Left ventricle myocardium inferior (tissue), 1 donor: ENCODE data around the gene ZIC4. TPM values are rescaled to one million over a fixed set of nuclear protein-coding genes. Genes with fewer than 3 reads are reported as not detected.

Source experiments
- DNase-seq: peaks from one replicate; pipeline ENCODE4 v3.0.0-alpha.2; 2020
- H3K27ac ChIP-seq: fragments of 200-600 bp; replicated peaks from 2 replicates; pipeline ENCODE4 v1.8.0; 2021
- H3K27me3 ChIP-seq: fragments of 200-600 bp; 2 replicates; pipeline ENCODE4 v1.8.0; 2021; ENCODE audit warnings: low read depth
- H3K36me3 ChIP-seq: fragments of 200-600 bp; 2 replicates; pipeline ENCODE4 v1.8.0; 2021
- H3K4me1 ChIP-seq: fragments of 200-600 bp; 2 replicates; pipeline ENCODE4 v1.8.0; 2021
- H3K4me3 ChIP-seq: fragments of 200-600 bp; 2 replicates; pipeline ENCODE4 v1.8.0; 2021; ENCODE audit warnings: mild to moderate bottlenecking, moderate library complexity
- H3K9me3 ChIP-seq: fragments of 200-600 bp; replicated peaks from 2 replicates; pipeline ENCODE4 v1.8.0; 2021
- CTCF ChIP-seq: fragments of 200-600 bp; IDR thresholded peaks from 2 replicates; pipeline ENCODE4 v1.8.0; 2021; ENCODE audit warnings: antibody characterized with exemption, mild to moderate bottlenecking, borderline replicate concordance
- intact Hi-C: fragments of 100-400 bp; cut with micrococcal nuclease; formaldehyde crosslinking; loops from one replicate; pipeline ENCODE4 v1.11.0; 2022
- total RNA-seq: library from RNA; stranded (reverse); fragmentation: NEBNext Ultra II Directional; extraction: Animal tissue kit (Norgen Biotek cat#: 25700); gene quantifications from one replicate; pipeline ENCODE4 v1.2.1, GENCODE V29; 2021
- donor health status: DM: no; HTN: yes; CAD: no; lungs with severe emphysema.

ZIC4 gene
- total RNA-seq, 1 donor from 2014 or later = not detected

DNA sequence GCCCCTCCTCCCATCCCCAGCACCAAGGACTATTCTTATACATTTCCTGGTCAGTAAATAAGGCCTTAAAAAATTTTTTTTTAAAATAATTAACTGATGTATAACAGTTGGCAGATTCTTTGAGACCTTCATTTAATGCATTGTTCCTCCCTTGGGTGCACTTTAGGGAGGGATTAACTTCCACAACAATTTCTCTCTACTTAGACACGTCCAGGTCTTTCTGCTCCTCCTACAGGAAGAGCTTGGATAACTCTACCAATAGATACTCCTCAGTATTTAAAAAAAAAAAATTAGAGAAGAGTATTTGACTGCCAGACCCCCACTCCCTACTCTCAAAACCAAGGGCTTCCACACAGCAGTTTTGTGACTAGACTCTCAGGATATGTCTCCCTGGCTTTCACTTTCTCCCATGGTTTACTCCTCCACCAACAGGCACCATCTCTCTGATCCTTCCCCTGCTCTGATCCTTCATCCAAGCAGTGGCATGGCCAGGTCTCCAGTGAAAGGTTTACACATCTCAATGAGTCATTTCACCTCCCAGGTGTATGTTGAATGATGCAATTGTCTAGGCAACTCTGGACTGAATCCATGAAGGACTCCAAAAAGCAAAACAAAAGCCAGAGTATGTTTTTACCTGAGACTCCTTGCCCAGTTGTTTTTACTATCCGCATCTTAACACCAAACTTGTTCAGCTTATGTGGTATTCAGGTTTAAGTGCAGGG lies 7.4 kb downstream of the ZIC4 start:
- intact Hi-C loops = no loop called here
- Histone ChIP-seq H3K4me3 (no peak overlapping the region), H3K4me1 (peaks cover 16% of the 10 kb centered on the region), H3K27ac (no peak overlapping the region), H3K36me3 (no peaks in the 10 kb centered on the region), H3K27me3 (peaks cover 100% of the 10 kb centered on the region), H3K9me3 (no peaks in the 10 kb centered on the region)
- no peak for DNase-seq
- no peak for TF ChIP-seq CTCF

GRCh38 chr3:147397875-147398812 lies 8.2 kb downstream of the ZIC4 start:
- Histone ChIP-seq H3K36me3 (no peaks in the 10 kb centered on the region), H3K4me3 (no peak overlapping the region), H3K9me3 (no peaks in the 10 kb centered on the region), H3K4me1 (peaks cover 24% of the 10 kb centered on the region), H3K27ac (no peak overlapping the region), H3K27me3 (peaks cover 100% of the 10 kb centered on the region)
- TF ChIP-seq CTCF = no peak
- intact Hi-C loops = no loop called here
- no peak for DNase-seq

DNA sequence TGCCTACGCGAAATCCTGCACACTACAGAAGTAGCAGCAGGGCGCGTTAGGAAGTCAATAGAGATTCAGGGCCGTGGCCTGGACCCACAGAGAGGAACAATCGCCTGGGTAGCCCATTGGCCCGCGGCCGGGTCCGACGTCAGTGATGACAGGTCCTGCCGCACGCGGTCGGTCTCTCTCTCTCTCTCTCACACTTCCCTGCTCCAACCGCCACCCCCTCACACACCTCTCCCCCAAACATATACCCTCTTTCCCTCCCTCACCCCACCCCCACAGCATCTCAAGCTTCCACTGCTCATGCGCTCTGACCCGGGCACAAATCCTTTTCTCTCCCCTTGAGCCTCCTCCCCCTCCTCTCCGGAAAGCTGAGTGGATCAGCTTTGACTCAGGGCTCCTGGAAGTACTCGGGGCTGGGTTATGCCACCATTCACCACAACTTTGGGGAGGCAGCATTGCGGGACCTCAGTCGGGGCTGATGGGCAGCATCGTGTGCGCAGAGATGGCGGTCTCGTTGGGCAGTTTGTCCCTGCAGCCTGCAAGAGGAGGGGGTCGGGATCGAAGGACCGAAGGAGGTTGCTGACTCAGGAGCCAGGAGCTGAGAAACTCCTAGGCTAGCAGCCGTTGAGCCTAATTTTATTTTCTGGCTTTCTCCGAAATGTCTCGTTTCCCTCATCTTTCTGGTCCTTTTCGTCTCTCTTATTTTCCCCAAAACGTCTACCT lies 9.0 kb downstream of the ZIC4 start:
- no peaks in the 10 kb centered on the region for H3K36me3 ChIP-seq
- no peak overlapping the region for H3K4me3 ChIP-seq
- peaks cover 100% of the 10 kb centered on the region for H3K27me3 ChIP-seq
- intact Hi-C loops = no loop called here
- H3K9me3 ChIP-seq = no peaks in the 10 kb centered on the region
- H3K4me1 ChIP-seq = peaks cover 32% of the 10 kb centered on the region
- no peak for DNase-seq
- TF ChIP-seq CTCF = no peak
- no peak overlapping the region for H3K27ac ChIP-seq

- H3K36me3 ChIP-seq = no peaks in the 10 kb centered on the region
- H3K27me3 ChIP-seq = peaks cover 100% of the 10 kb centered on the region
- no peak overlapping the region for H3K27ac ChIP-seq
- no peak for DNase-seq
- peaks cover 39% of the 10 kb centered on the region for H3K4me1 ChIP-seq
- intact Hi-C loops = no loop called here
- no peak for TF ChIP-seq CTCF
- no peak overlapping the region for H3K4me3 ChIP-seq
- H3K9me3 ChIP-seq = no peaks in the 10 kb centered on the region
These were observed 9.7 kb downstream of the ZIC4 start for GRCh38 chr3:147396712-147397046.

- TF ChIP-seq CTCF = no peak
- H3K4me3 ChIP-seq = no peak overlapping the region
- H3K27me3 ChIP-seq = peaks cover 100% of the 10 kb centered on the region
- no peak overlapping the region for H3K27ac ChIP-seq
- intact Hi-C loops = no loop called here
- peaks cover 44% of the 10 kb centered on the region for H3K4me1 ChIP-seq
- DNase-seq = no peak
- no peaks in the 10 kb centered on the region for H3K36me3 ChIP-seq
- H3K9me3 ChIP-seq = no peaks in the 10 kb centered on the region
These were observed 10.2 kb downstream of the ZIC4 start for GRCh38 chr3:147395899-147396711.
